B cell (primary cell): Measurements from ENCODE around the gene KIAA1217. TPM values are rescaled to one million over a fixed set of nuclear protein-coding genes. Genes with fewer than 3 reads are reported as not detected.

ENCODE experiments used
- ATAC-seq: fragments of 200-7000 bp; cut with Tn5 transposase; one replicate; pipeline ENCODE4 v1.10.0; 2021; ENCODE audit warnings: low read depth, mild to moderate bottlenecking, moderate number of reproducible peaks, moderate library complexity
- CTCF ChIA-PET: fragments of 350-600 bp; sonication (Branson Sonifier 250); formaldehyde crosslinking; loops from one replicate; lab custom pipeline; 2021; ENCODE audit warnings: antibody characterized with exemption, inconsistent platforms; lab: Charles Lee
- POLR2A ChIA-PET: fragments of 350-600 bp; sonication (Branson Sonifier 250); formaldehyde crosslinking; loops from one replicate; lab custom pipeline; 2021; ENCODE audit warnings: antibody characterized with exemption; lab: Charles Lee
- DNase-seq: peaks from one replicate; pipeline ENCODE4 v3.0.0; 2013
- H2AFZ ChIP-seq: 2 replicates; pipeline ENCODE4 v1.6.1; 2012; ENCODE audit warnings: mild to moderate bottlenecking, low read depth, low read length; ENCODE audit not compliant: insufficient read depth, poor library complexity, severe bottlenecking
- H3K27ac ChIP-seq, 2 donors: 1 replicate in 1 of 2; 2 replicates in 1 of 2; pipeline ENCODE4 v1.5.1; 2012 to 2013; ENCODE audit warnings: low read length in 2 of 2, mild to moderate bottlenecking in 2 of 2, moderate library complexity in 1 of 2
- H3K27me3 ChIP-seq, 4 experiments: fragments of 200-600 bp in 1 of 4; sonication (generic) in 1 of 4; replicated peaks in 1 of 4; 1 replicate in 2 of 4; 2 replicates in 2 of 4; pipeline versions ENCODE4 v1.6.1 to v1.7.0; 2013 to 2016; ENCODE audit warnings: low read length in 3 of 4, mild to moderate bottlenecking in 2 of 4, mixed read lengths in 1 of 4, moderate library complexity in 1 of 4; ENCODE audit not compliant: insufficient read depth in 4 of 4, control insufficient read depth in 3 of 4; ENCODE audit errors: control extremely low read depth in 1 of 4
- H3K36me3 ChIP-seq, 2 experiments: replicated peaks in 1 of 2; 1 replicate in 1 of 2; 2 replicates in 1 of 2; pipeline versions ENCODE4 v1.6.1 to v1.7.1; 2013; ENCODE audit warnings: low read length in 1 of 2; ENCODE audit not compliant: insufficient read depth in 2 of 2, control insufficient read depth in 1 of 2; ENCODE audit errors: control extremely low read depth in 1 of 2, extremely low read depth in 1 of 2
- H3K4me1 ChIP-seq, 2 donors: fragments of 200-600 bp in 1 of 2; sonication (generic) in 1 of 2; 1 replicate in 1 of 2; 2 replicates in 1 of 2; pipeline versions ENCODE4 v1.5.1 to v1.6.1; 2013 to 2017; ENCODE audit warnings: low read length in 2 of 2; ENCODE audit not compliant: control insufficient read depth in 2 of 2, insufficient read depth in 2 of 2
- H3K4me2 ChIP-seq: replicated peaks from 2 replicates; pipeline ENCODE3; 2012; ENCODE audit warnings: mild to moderate bottlenecking, low read depth, low read length; ENCODE audit not compliant: poor library complexity, severe bottlenecking
- H3K4me3 ChIP-seq, 5 experiments: fragments of 200-600 bp in 1 of 5; sonication (generic) in 1 of 5; 1 replicate in 3 of 5; 2 replicates in 2 of 5; pipeline versions ENCODE4 v1.5.1 to v1.7.0; 2011 to 2016; ENCODE audit warnings: low read length in 4 of 5, mild to moderate bottlenecking in 4 of 5, low read depth in 2 of 5, control low read depth in 1 of 5, moderate library complexity in 1 of 5; ENCODE audit not compliant: insufficient read depth in 1 of 5; ENCODE audit errors: control extremely low read depth in 1 of 5, extremely low read depth in 1 of 5
- H3K79me2 ChIP-seq: fragments of 200-600 bp; sonication (generic); one replicate; pipeline ENCODE4 v1.6.0; 2016; ENCODE audit warnings: low read length; ENCODE audit not compliant: control insufficient read depth, insufficient read depth
- H3K9ac ChIP-seq: fragments of 200-600 bp; sonication (generic); 2 replicates; pipeline ENCODE4 v1.6.1; 2017; ENCODE audit warnings: mild to moderate bottlenecking, low read length, moderate library complexity
- H3K9me3 ChIP-seq, 3 donors: one replicate each; pipeline versions ENCODE4 v1.6.1 to v1.7.1; 2013; ENCODE audit warnings: low read length in 2 of 3; ENCODE audit not compliant: control insufficient read depth in 2 of 3, insufficient read depth in 1 of 3; ENCODE audit errors: control extremely low read depth in 1 of 3
- H4K20me1 ChIP-seq: 2 replicates; pipeline ENCODE4 v1.6.0; 2012; ENCODE audit warnings: mild to moderate bottlenecking, low read length; ENCODE audit not compliant: insufficient read depth, control insufficient read depth, poor library complexity, severe bottlenecking
- H3K27ac Mint-ChIP-seq: one replicate; pipeline ENCODE4 v1.8.0; 2021; ENCODE audit warnings: mixed read lengths
- H3K27me3 Mint-ChIP-seq: one replicate; pipeline ENCODE4 v1.8.0; 2021; ENCODE audit warnings: mixed read lengths
- H3K4me1 Mint-ChIP-seq: one replicate; pipeline ENCODE4 v1.8.0; 2021; ENCODE audit warnings: mixed read lengths
- H3K4me3 Mint-ChIP-seq: one replicate; pipeline ENCODE4 v1.8.0; 2021; ENCODE audit warnings: mixed read lengths
- H3K9me3 Mint-ChIP-seq: one replicate; pipeline ENCODE4 v1.8.0; 2022; ENCODE audit warnings: mixed read lengths; ENCODE audit not compliant: insufficient read depth
- CTCF ChIP-seq: fragments of 200-600 bp; IDR thresholded peaks from one replicate; pipeline ENCODE4 v1.8.0; 2022; ENCODE audit warnings: antibody characterized with exemption, mild to moderate bottlenecking
- EZH2 ChIP-seq: IDR thresholded peaks from 2 replicates; pipeline ENCODE4 v1.6.1; 2012; ENCODE audit warnings: borderline replicate concordance, low read depth, mild to moderate bottlenecking, moderate library complexity, low read length; ENCODE audit not compliant: insufficient read depth, poor library complexity, severe bottlenecking
- WGBS: methylation state at CpG from one replicate; pipeline ENCODE4 v1.1.5; 2013; ENCODE audit warnings: missing lambda C conversion rate; ENCODE audit not compliant: insufficient coverage; 5-methylcytosine and 5-hydroxymethylcytosine counted together
- intact Hi-C: fragments of 100-400 bp; cut with micrococcal nuclease; formaldehyde crosslinking; loops from one replicate; pipeline ENCODE4 v1.10.0; 2022
- polyA plus RNA-seq: library from polyadenylated mRNA; depleted of rRNA; stranded (reverse); fragments of >200 nt; gene quantifications from 2 replicates; pipeline ENCODE4 v1.2.3, GENCODE V29; 2012
- total RNA-seq, 2 donors: library from RNA; stranded (reverse); fragments of 120-200 nt in 1 of 2; gene quantifications; 1 replicate in 1 of 2; 2 replicates in 1 of 2; pipeline versions ENCODE4 v1.2.3 to v1.2.4, GENCODE V29; 2013 to 2022

Gene KIAA1217
- total and polyA plus RNA-seq, 2 donors (not counting 1 experiment from before 2014, with no cell fraction given): 0.67 TPM; not detected in 1

- Histone ChIP-seq H3K4me2 (no peak overlapping the region), H3K4me3 (no peak overlapping the region), H2AFZ (no peak overlapping the region), H3K79me2 (no peaks in the 10 kb centered on the region), H3K27ac (no peak overlapping the region), H3K36me3 (no peaks in the 10 kb centered on the region), H4K20me1 (no peaks in the 10 kb centered on the region), H3K27me3 (no peaks in the 10 kb centered on the region), H3K9me3 (peaks cover 0 to 4% (median 0%) of the 10 kb centered on the region in 3 donors), H3K9ac (no peak overlapping the region), H3K4me1 (no peaks in the 10 kb centered on the region)
- Mint-ChIP-seq H3K4me3 (no peak overlapping the region), H3K9me3 (no peaks in the 10 kb centered on the region), H3K4me1 (no peaks in the 10 kb centered on the region), H3K27ac (no peak overlapping the region), H3K27me3 (no peaks in the 10 kb centered on the region)
- intact Hi-C loops: no loop called here
- CTCF ChIA-PET: no interaction called here
- ATAC-seq: no peak
- POLR2A ChIA-PET: no interaction called here
- no peak for DNase-seq
- no peak for TF ChIP-seq EZH2
- no peak for TF ChIP-seq CTCF
- no CpG with 5 or more reads among the region's 1 CpG for WGBS
These were observed 14.4 kb downstream of the KIAA1217 start for GRCh38 chr10:24223341-24223740.

- no peaks in the 10 kb centered on the region for H3K27me3 ChIP-seq
- Mint-ChIP-seq H3K4me3 (no peak overlapping the region), H3K9me3 (no peaks in the 10 kb centered on the region), H3K4me1 (no peaks in the 10 kb centered on the region), H3K27me3 (no peaks in the 10 kb centered on the region), H3K27ac (no peak overlapping the region)
- no peak overlapping the region for H2AFZ ChIP-seq
- ChIA-PET POLR2A (no interaction called here), CTCF (no interaction called here)
- H3K4me2 ChIP-seq: no peak overlapping the region
- no peaks in the 10 kb centered on the region for H3K4me1 ChIP-seq
- H3K9ac ChIP-seq: no peak overlapping the region
- H3K27ac ChIP-seq: no peak overlapping the region
- ATAC-seq (no peak), DNase-seq (no peak)
- intact Hi-C loops: no loop called here
- H3K9me3 ChIP-seq: peaks cover 0 to 3% (median 0%) of the 10 kb centered on the region in 3 donors
- no peaks in the 10 kb centered on the region for H3K36me3 ChIP-seq
- no peaks in the 10 kb centered on the region for H3K79me2 ChIP-seq
- TF ChIP-seq EZH2: no peak
- no peak for TF ChIP-seq CTCF
- 94% methylated on average over 2 of the region's 3 CpGs for WGBS
- no peaks in the 10 kb centered on the region for H4K20me1 ChIP-seq
- no peak overlapping the region for H3K4me3 ChIP-seq
These were observed 15.0 kb downstream of the KIAA1217 start for GRCh38 chr10:24223953-24224352.
